ENCODE measurements around the gene EPHA3. TPM values are rescaled to one million over a fixed set of nuclear protein-coding genes. Genes with fewer than 3 reads are reported as not detected.

EPHA3 gene
- total and polyA plus RNA-seq, 12 donors, result 1.3 to 7.5 (median 4.4) TPM

DNA sequence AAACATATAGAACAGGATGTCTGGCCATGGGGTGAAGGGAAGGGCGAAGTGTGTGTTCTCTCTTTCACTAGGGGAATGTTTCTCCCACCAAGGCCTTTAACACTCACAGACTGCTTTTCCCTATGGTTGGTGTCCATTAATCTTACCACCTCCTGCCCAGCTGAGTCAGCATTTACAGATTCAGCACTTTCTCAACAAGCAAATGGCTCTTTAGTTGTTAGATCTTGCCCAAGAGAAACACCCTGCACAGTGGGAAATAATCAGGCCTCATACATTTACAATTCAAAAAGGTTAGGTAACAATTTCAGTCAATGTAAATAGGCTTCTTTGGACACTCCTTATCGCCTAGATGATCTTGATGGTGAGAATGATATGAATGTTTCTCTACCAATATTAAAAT is 418.2 kb downstream of the EPHA3 start:
- intact Hi-C loops (cut with DNase I), result no loop called here
- TF ChIP-seq, protein P1, sequence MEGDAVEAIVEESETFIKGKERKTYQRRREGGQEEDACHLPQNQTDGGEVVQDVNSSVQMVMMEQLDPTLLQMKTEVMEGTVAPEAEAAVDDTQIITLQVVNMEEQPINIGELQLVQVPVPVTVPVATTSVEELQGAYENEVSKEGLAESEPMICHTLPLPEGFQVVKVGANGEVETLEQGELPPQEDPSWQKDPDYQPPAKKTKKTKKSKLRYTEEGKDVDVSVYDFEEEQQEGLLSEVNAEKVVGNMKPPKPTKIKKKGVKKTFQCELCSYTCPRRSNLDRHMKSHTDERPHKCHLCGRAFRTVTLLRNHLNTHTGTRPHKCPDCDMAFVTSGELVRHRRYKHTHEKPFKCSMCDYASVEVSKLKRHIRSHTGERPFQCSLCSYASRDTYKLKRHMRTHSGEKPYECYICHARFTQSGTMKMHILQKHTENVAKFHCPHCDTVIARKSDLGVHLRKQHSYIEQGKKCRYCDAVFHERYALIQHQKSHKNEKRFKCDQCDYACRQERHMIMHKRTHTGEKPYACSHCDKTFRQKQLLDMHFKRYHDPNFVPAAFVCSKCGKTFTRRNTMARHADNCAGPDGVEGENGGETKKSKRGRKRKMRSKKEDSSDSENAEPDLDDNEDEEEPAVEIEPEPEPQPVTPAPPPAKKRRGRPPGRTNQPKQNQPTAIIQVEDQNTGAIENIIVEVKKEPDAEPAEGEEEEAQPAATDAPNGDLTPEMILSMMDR (IDR thresholded peaks at IDR 0.05), result no peak

DNA sequence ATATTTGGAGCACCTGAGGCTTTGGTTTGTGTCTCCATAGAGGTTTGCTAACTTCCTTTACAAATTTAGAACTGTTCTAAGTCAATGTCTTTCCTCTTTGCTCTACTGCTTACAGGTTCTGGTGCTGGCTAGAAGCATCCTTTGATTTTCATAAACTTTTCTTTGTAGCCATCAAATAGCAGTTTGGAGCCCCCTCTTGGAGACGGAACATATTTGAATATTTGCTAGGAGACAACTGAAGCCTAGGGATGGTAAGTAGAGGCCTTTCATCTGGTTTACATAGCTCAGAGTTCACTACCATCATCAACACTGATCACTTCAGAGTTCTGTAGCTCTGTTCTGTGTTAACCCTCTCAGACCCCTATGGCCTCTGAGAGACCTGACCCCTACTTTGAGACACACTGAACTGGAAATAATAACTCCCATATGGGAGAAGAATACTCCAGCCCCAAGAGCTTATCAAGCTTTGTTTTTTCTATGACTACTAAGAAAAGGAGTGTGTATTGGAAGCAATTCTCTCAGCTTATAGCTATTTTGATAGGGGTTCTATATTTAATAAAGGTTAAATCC is 420.4 kb downstream of the EPHA3 start:
- Histone ChIP-seq H3K4me1 (no peaks in the 10 kb centered on the region), H3K27me3 (no peaks in the 10 kb centered on the region), H3K4me3 (no peak overlapping the region), H3K27ac (no peak overlapping the region), H3K9me3 (no peaks in the 10 kb centered on the region), H3K36me3 (no peaks in the 10 kb centered on the region)
- ATAC-seq (no peak), DNase-seq (no peak)
- WGBS, 2 donors, result 83 to 88% methylated on average over 1 of the region's 1 CpG
- TF ChIP-seq, protein P1 (IDR thresholded peaks at IDR 0.05), result no peak
- intact Hi-C loops (cut with DNase I), result no loop called here

More for the DNA sequence above, 418.2 kb downstream of the EPHA3 start:
- H3K9me3 ChIP-seq, result no peaks in the 10 kb centered on the region
- ATAC-seq (no peak), DNase-seq (no peak)
- H3K4me3 ChIP-seq, result no peak overlapping the region
- H3K27ac ChIP-seq, result no peak overlapping the region
- WGBS, 2 donors, result 94 to 97% methylated on average over 2 of the region's 2 CpGs
- no peaks in the 10 kb centered on the region for H3K36me3 ChIP-seq
- H3K27me3 ChIP-seq, result no peaks in the 10 kb centered on the region
- H3K4me1 ChIP-seq, result peaks cover 0 to 8% (median 0%) of the 10 kb centered on the region in 9 donors
